HG03442 (cell line): ENCODE results near the gene GDF2.
A peak's percentile ranks its signal among the peaks of the same experiment; 100 is the strongest.

Source experiments
- ATAC-seq: cut with Tn5 transposase; IDR thresholded peaks from one replicate; pipeline ENCODE4 v1.9.1; 2021; ENCODE audit warnings: mild to moderate bottlenecking, moderate library complexity; ENCODE audit not compliant: unreplicated experiment

Gene GDF2

GRCh38 chr10:47311193-47311931, 10.9 kb upstream of the GDF2 start:
- no peak for ATAC-seq

DNA sequence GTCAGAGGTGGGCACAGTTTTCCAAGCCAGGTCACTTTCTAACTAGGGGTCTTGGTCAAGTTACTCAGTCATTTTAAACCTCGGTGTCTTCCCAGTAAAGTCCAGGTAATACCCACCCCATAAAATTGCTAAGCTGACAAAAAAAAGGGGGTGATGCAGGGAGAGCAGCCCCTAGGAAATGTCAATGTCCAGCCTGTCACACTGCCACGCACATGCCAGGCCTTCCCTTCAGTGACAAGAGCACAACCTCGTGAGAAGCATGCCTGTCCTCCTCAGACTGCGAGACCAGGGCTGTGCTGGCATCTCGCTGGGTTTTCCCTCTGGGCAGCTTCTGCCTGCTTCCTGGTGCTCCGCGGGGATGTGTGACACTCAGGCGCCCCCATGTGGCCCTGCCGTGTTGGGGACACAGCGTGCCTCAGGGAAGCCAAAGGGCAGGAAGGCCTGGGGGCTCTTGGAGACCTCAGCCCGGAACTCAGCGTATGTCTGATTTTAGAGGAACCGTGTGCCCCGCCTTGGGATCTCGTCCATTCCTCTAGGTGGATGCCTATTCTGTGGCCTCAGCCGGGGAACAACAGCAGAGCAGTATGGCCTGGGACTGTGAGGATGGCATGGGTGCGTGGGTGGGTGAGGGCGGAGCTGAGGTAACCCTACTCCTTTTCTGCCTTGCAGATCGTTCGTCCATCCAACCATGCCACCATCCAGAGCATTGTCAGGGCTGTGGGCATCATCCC, 10.2 kb upstream of the GDF2 start:
- peak; percentile 65 for ATAC-seq

DNA sequence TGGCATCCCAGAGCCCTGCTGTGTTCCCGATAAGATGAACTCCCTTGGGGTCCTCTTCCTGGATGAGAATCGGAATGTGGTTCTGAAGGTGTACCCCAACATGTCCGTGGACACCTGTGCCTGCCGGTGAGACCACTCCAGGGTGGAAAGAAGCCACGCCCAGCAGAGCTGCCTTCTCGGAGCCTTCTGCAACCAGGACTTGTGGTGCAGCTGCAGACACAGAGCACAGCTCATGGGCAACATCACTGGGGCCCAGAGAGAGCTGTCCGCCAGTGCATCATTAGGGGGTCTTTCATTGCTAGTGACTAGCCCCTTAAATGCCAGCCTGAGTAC, 9.6 kb upstream of the GDF2 start:
- no peak for ATAC-seq

DNA sequence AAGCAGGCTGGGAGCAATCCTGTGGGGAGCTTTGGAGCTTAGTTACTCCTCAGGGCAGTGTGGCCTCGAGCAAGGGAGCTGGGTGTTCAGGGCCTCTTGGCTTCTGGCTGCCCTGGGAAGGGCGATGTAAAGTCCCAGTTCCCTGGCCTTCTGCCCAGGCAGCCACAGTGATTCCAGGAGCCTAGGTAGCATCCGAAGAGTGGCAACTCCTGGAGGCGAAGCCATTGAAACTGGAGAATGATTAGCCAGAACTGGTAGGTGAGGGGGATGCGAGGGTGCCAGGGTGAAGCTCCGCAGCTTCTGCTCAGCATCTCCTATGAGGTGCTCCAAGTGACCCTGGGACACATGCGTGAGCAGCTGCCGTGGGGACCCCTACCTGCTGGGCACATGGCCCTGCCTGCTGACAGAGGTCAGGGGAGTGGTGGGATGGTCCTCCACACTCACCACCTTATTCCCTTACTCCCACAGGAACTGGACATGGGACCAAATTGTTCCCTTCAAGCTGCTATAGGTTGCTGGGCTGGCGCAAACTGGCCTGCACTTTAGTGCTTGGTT, 7.8 kb upstream of the GDF2 start:
- no peak for ATAC-seq

GRCh38 chr10:47315421-47315820, 6.8 kb upstream of the GDF2 start:
- no peak for ATAC-seq

DNA sequence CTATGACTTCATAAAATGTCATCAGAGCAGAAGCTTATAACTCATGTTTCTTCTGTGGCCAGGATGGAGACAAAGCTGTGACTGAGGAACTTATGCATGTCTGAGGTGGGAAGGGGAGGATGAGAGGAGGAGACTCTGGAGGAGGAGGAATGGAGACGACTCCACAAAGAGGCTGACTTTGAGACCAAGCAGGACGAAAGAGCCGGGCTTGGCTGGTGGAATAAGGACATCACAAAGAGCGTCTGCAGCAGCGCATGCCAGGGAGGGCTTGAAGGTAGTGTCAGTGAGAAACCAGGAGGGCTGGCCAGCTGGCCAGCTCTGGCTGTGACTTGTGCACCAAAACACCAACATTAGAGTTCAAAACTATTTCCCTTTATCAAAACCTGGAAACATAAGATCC, 6.1 kb upstream of the GDF2 start:
- ATAC-seq, result no peak

GRCh38 chr10:47317251-47317650, 5.0 kb upstream of the GDF2 start:
- no peak for ATAC-seq

DNA sequence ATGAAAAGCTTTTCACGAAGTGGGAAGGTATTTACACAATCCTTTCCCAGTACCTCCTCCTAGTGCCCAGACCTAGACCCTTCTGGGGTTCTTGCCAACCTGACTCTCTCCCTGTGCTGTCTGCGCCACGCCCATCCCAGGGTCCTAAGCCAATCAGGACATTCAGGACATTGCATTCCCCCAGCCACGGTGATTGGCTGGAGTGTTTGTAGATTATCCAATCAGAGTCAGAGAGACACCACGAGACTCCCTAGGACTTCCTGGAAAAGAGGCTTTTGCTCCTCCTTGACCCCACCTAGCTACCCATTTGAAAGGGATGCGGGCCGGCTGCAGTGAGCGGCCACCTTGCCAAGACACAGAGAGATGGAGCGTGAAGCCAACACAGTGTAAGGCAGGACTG, 3.5 kb upstream of the GDF2 start:
- no peak for ATAC-seq

- no peak for ATAC-seq
These were observed 2.5 kb upstream of the GDF2 start for GRCh38 chr10:47319784-47320183.

- no peak for ATAC-seq
These were observed 1.4 kb upstream of the GDF2 start for GRCh38 chr10:47320812-47321211.

DNA sequence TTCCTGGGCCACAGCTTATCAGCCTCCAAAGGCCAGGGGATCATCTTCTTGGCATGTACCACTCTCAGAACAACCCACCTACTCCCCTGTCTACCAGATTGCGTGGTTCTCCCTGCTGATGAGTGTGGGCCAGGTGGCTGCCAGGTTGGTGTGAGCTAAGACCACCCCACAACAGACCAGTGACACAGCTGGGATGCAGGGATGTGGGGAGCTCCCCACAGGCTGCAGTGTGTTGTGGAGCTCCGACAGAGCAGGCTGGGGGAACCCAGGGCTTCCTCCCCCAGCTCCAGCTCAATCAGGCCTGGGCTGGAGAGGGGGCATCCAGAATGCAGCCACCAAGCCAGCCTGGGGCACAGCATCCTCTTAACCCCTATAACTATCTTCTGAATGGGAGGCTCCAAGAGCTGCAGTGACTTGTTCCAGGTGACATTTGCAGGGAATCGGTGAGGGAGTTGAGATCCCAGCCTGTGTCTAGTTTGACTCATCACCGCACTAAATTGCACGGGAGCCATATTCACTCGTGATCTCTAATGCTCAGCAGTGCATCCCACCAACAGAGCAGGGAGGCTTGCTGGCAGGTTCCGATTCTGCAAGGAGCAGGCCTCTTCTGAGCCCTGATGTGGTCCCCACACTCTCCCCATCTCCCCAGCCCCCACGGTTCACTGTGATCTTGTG, 596 bp upstream of the GDF2 start:
- no peak for ATAC-seq

DNA sequence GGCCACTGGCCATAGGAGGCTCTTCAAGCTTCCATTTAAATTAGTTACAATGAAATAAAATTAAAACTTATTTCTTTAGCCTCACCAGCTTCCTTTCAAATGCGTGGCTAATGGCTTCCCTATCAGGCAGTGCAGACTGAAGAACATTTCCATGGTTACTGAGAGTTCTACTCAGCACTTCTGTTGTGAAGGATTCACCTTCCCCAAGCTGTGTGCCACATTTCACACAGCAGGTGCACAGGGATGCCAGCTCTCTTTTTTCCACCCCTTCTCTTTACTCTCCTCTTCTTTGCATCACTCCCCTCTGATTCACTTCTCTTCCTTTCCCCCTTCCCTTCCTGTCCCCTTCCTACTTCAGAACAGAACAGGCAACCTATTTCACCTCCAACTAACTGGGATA, 833 bp downstream of the GDF2 start:
- no peak for ATAC-seq

DNA sequence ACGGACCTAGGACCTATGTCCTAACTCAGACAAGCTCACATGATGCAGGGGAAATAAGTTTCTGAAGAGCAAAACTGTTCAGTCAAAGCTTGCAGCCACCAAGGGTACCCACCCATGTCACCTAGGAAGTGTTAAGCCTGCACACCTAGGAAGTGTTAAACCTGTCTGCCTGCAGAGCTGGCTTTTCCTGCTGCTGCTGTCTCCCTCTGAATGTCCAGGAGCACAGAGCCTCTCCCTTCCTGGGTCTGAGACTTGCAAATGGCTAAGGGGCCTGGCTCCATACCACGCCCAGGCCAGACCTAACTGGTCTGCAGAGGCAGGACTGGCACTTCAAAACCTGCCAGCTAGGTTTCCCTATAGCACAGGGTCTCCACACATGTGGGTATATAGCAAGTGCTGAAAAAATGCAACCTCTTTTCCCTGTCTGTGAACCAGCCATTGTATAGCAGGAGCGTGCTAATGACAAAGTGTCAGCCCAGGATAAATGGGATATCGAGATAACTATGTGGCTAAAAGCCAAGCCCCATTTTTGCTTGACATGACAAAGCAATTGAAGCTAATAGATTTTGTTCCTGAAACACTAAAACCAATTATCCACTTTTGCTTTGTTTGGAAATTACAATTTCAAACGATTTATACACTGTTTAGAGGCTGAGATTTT, 1.5 kb downstream of the GDF2 start:
- ATAC-seq, result no peak

GRCh38 chr10:47325303-47326291, 3.3 kb downstream of the GDF2 start:
- ATAC-seq, result no peak

DNA sequence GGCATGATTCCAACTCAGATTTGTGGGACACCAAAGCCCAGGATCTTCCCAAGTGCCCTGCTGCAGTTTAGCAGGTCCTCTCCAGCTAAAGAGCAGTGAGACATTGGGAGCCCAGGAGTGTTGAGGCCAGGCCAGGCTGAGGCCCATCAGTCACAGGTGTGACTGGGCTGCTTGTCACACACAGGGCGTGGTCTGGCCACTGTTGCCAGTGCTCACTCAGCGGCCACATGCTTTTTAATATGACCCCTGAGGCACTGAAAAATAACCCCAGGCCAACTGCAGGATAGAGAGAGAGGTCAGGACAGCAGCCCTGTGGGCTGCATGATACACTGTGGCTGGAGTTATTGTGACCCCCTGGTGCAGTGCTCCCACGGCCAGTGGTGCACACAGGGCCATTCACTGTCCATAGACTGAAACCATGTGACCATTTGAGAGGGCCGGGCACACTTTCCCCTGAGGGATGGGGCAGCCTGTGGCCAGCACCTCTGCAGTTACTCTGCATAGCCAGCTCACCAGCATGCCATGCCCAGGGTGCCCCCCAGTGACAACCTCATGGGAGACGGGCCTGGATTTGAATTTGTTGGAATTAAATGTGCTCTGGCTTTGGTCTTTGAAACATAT, 4.2 kb downstream of the GDF2 start:
- no peak for ATAC-seq

DNA sequence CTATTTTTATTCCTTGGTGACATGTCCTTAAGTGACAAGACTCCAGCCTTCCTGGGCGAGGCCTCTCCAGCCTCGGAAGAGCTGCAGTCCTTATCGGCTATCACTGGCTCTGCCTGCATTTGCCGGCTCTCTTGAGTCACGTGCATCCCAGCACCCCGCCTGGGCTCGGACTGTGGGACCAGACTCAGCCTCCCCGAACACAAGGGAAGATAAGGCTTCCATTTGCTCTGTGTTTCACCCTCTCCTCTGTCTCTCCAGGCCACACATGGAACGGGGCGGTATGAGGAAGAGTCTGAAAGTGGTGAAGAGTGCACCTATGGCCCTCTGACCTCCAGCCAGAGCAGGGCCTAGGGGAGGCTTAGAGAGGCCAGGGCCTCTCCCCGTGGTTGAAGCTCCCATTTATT, 4.7 kb downstream of the GDF2 start:
- ATAC-seq, result no peak

DNA sequence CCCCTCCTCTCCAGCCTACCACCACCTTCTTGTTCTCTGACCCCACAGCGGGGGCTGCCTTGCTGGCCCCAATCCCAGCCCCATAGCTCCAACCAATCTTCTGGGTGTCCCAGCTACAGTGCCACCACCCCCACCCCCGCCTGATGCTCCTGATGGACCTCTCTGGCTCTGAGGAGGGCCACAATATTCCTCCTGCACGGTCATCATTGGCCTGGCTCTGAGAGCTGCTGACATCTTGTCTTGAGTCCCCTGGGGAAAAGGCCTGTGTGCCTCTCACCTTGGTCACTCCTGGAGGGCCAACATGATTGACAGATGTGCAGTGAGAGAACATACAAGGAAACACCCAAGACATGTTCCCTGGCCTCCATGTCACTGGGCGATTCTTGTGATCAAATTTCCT, 7.6 kb downstream of the GDF2 start:
- ATAC-seq, result no peak

- ATAC-seq, result no peak
These were observed 8.1 kb downstream of the GDF2 start for GRCh38 chr10:47330366-47330765.

DNA sequence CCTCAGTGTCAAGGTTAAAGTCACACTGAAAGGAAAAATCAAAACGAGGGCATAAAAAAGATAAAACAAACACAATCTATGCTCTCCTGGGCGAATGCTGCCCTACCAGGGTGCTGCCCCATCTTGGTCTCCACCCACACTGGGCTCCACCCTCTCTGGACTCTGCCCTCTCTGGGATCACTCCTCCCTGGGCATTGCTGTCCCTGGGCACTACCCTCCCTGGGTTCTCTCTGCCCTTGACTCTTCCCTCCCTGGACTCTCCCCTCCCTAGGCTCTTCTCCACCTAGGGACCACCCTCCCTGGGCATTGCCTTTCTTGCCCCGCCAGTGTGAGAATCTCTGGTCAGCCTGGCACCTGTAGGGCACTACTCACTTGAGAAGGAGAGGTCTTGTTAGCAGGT, 8.6 kb downstream of the GDF2 start:
- ATAC-seq, result no peak

- ATAC-seq, result no peak
These were observed 9.2 kb downstream of the GDF2 start for GRCh38 chr10:47331491-47331890.
